ENCODE measurements around the gene SAXO1.

SAXO1 gene, protein sequence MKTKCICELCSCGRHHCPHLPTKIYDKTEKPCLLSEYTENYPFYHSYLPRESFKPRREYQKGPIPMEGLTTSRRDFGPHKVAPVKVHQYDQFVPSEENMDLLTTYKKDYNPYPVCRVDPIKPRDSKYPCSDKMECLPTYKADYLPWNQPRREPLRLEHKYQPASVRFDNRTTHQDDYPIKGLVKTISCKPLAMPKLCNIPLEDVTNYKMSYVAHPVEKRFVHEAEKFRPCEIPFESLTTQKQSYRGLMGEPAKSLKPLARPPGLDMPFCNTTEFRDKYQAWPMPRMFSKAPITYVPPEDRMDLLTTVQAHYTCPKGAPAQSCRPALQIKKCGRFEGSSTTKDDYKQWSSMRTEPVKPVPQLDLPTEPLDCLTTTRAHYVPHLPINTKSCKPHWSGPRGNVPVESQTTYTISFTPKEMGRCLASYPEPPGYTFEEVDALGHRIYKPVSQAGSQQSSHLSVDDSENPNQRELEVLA

GRCh38 chr9:19033015-19033414 is at the start of gene SAXO1:
TSS of gene SAXO1 (minus strand) at chr9:19033209. CDS start at chr9:19032908, 301 bp downstream.
- TF ChIP-seq CTCF (IDR thresholded peaks at IDR 0.05; ENCODE audit: low read depth, low read length, missing control alignments): no peak
- no peak within 1 kb of the TSS for H3K4me3 ChIP-seq (ENCODE audit: low read depth, low read length)
- no peak for DNase-seq (ENCODE audit: low read depth)

DNA sequence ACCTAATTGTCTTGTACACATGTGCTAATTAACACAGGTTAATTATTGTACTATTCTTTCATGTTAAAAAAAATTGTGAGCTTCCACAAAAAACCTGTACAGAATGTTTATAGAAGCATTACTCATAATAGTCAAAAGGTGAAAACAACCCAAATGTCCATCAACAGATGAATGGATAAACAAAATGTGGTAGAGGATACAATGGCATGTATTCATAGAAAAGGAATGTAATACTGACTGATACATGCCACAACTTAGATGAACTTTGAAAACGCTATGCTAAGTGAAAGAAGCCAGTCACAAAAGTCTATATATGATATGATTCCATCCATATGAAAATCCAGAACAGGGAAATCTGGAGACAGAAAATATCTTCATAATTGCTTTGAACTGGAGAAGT is 41.8 kb upstream of the SAXO1 start:
- no peak overlapping the region for H3K4me3 ChIP-seq (ENCODE audit: low read depth, low read length)
- TF ChIP-seq CTCF (IDR thresholded peaks at IDR 0.05; ENCODE audit: low read depth, low read length, missing control alignments): no peak
- no peak for DNase-seq (ENCODE audit: low read depth)

DNA sequence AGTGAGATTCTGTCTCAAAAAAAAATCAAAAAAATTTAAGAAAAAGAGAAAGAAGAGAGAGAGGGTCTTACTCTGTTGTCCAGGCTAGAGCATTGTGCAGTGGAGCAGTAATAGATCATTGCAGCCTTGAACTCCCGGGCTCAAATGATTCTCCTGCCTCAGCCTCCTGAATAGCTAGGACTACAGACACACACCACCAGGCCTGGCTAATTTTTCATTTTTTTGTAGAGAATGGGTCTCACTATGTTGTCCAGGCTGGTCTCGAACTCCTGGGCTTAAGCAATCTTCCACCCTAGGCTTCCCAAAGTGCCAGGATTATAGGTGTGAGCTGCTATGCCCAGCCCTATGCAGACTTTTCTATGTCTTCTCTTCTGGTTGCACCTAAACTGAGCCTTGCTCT is 41.2 kb upstream of the SAXO1 start:
- H3K4me3 ChIP-seq (ENCODE audit: low read depth, low read length): no peak overlapping the region
- DNase-seq (ENCODE audit: low read depth): no peak
- no peak for TF ChIP-seq CTCF (IDR thresholded peaks at IDR 0.05; ENCODE audit: low read depth, low read length, missing control alignments)

GRCh38 chr9:19057033-19057432 is 24.0 kb upstream of the SAXO1 start:
- TF ChIP-seq CTCF (IDR thresholded peaks at IDR 0.05; ENCODE audit: low read depth, low read length, missing control alignments): no peak
- DNase-seq (ENCODE audit: low read depth): no peak
- no peak overlapping the region for H3K4me3 ChIP-seq (ENCODE audit: low read depth, low read length)

- TF ChIP-seq CTCF (IDR thresholded peaks at IDR 0.05; ENCODE audit: low read depth, low read length, missing control alignments): no peak
- peak overlapping the region; percentile 58 for H3K4me3 ChIP-seq (ENCODE audit: low read depth, low read length)
- no peak for DNase-seq (ENCODE audit: low read depth)
These were observed 17.9 kb upstream of the SAXO1 start for GRCh38 chr9:19050637-19051591.

DNA sequence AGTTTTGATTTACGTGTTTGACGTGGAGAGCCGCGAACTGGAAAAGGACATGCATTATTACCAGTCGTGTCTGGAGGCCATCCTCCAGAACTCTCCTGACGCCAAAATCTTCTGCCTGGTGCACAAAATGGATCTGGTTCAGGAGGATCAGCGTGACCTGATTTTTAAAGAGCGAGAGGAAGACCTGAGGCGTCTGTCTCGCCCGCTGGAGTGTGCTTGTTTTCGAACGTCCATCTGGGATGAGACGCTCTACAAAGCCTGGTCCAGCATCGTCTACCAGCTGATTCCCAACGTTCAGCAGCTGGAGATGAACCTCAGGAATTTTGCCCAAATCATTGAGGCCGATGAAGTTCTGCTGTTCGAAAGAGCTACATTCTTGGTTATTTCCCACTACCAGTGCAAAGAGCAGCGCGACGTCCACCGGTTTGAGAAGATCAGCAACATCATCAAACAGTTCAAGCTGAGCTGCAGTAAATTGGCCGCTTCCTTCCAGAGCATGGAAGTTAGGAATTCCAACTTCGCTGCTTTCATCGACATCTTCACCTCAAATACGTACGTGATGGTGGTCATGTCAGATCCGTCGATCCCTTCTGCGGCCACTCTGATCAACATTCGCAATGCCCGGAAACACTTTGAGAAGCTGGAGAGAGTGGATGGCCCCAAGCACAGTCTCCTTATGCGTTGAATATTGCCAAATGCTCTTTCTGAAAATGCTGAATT is 17.1 kb upstream of the SAXO1 start:
- peak overlapping the region; percentile 58 for H3K4me3 ChIP-seq (ENCODE audit: low read depth, low read length)
- no peak for TF ChIP-seq CTCF (IDR thresholded peaks at IDR 0.05; ENCODE audit: low read depth, low read length, missing control alignments)
- no peak for DNase-seq (ENCODE audit: low read depth)
